Kasumi-1 (cell line): Measurements from ENCODE around the gene ZNF469.

Source experiments
- DNase-seq, 2 experiments: peaks; one replicate each; lab custom pipeline; 2025; lab: John Stamatoyannopoulos, UW

Gene ZNF469

DNA sequence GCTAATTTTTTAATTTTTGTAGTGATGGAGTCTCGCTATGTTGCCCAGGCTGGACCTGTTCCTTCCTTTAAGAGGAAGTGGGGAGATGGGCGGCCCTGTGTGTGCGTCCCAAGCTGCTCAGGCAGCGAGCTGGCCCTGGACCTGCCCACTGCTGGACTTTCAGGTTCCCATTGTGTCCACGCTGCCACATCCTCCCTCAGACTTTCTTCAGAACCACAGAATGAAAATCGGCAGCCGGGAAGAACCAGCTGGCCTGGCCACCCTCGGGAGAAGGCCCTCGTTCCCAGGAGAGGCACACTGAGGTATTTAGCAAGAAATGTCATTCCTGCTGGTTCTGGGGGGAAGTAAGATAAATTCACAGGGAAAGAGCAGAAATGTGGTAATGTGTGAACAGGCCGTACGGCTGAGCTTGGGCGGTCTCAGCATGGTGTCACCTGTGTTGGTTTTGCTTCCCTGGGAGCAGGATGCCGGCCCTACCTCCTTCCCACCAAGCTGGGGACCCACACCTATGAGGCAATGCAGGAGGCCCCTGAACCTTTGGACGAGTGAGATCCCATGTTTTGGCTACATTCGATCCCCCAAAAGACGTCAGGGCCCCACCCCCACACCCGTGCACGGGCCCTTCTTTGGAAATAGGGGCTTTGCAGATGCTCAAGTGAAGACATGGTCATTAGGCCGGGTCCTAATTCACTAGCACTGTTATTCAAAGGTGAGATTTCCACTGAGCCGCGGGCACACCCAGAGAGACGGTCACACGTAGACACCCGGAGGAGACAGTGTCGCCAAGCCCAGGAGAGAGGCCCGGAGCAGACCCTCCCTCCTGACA is 35.9 kb upstream of the ZNF469 start:
- DNase-seq = no peak

DNA sequence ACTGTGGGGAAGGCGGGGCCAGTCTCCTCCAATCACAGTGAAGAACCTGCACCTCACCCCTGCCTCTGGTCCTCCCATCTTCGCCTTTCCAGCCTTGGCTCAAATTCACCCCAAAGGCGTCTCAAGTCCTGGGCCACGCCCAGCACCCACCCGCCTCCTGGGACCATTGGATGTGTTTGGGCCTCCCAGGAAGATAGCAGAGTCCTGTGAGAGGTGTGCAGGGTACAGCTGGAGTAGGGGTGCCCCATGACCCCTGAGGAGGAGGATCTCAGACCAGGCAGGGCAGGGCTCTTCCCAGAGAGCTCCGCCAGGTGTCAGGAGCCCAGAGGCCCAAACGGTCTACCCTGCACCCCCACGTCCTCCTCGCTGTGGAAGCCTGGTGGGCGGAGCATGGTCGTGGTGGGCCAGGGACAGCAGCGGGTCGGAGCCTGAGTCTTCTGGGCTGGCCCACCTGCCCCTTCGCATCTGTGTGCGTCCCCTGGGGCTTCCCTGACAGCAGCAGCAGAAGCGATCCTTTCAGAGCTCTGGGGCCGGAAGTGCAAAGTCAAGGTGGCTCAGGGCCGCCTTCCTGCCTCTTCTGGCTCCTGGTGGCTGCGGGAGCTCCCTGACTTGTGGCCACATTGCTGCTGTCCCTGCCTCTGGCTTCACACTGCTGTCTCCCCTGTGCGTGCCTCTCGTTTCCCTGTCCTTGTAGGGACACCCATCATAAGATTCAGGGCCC is 34.9 kb upstream of the ZNF469 start:
- peak; percentile 26 to 34 for DNase-seq

DNA sequence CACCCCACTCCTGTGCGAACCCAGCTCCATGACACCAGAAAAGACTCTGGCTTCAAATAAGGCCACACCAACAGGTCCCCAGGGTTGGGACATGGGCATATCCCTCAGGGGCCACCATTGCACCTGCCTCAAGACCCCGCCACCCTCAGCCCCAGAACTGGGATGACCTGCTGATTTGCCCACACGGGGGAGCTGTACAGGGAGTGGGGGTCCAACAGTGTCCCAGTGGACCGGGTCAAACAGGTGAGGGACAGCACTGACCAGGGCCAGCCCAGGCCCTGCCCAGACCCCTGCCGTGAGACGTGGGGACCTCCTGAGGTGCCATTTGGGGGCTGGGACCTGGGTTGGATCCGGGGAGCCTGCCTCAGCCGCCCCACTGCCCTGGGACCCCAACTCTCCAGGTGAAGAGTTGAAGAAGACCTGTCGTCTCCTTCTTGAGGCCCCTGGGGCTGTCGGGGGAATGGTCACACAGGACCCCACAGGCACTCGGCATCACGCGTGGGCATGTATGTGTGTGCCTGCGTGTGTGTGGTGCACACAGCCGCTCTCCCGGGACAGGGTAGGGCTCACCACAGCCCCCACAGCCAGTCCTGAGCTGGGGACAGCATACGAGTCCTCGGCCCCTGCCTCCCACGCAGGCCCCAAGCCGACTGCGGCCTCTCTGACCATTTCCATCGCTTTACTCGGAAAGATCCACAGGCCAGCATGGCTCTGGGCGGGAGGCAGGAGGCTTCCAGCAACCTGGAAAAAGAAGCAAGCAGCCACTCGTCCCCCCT is 34.2 kb upstream of the ZNF469 start:
- no peak for DNase-seq

DNA sequence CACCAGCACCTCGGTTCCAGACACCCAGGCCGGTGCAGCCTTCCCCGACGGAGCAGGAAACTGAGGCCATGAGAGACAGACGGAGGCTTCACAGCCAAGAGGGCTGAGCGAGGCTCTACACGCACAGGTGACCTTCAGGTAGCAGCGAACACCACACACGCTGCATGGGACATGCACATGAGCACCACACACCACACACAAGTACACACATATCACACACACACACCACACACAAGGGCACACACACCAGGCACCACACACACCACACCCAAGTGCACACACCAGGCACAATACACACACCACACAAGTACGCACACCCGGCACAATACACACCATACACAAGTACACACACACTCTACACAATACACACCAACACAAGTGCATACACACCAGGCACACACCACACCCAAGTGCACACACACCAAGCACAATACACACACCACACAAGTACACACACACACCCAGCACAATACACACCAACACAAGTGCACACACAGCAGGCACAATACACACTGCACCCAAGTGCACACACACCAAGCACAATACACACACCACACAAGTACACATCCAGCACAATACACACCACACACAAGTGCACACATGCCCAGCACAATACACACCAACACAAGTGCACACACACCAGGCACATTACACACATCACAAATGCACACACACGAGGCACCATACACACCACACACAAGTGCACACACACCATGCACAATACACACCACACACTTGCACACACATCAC is 33.4 kb upstream of the ZNF469 start:
- no peak for DNase-seq

DNA sequence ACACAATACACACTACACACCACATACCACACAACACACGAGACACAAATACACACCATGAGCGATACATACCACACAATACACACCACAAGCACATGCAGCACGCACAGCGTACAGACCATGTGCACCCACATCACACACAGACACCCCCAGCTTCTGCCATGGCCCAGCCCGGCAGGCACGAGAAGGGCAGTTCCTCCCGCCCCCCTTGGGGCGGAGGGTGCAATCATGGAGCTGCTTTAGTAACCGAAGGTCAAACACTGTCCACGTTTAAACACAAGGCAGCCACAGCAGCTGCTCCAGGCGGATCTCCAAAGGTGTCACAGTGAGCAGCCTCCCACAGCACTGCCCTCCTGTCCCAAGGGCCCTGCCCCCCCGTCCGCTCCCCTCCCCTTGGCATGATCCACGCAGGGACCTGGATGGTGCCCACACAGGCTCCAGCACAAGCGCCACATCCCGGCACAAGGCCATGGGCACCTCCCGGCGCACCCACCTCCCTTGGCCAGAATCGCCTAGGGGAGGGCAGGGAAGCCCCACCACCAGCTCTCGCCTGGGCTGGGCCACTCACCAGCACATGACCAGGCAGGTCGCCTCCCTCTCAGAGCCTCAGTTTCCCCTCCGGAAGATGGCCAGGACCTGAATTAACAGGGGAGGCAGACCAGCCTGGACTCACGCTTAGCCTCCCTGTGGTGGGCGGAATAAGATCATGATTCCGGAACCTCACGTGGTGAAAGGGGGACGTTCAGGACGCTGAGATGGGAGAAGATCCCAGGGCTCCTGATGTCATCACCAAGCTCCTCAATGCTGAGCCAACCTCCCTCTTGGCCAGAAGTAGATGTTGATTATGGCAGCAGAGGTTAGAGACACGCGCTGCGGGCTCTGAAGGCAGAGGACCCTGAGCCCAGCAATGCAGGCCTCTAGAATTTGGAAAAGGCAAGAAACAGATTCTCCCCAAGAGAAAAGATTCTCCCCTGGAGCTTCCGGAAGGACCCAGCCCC is 32.6 kb upstream of the ZNF469 start:
- no peak for DNase-seq

DNA sequence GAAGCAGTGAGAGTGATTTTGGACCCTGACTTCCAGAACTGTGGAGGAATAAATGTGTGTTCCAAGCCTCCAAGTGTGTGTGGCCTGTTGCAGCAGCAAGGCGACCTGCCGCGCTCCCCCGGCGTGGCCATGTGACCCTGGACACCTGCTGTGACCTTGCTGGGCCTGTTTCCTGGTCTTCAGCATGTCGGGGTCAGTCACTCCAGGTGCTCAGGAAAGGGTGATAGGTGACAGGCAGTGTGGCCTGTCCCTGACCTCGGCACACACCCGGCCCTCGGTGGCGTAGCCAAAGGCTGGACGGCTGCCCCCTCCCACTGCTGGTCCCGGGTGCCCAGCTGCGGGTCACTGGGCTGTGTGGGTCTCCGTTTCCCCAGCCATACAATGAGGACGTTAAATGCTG is 31.8 kb upstream of the ZNF469 start:
- no peak for DNase-seq

DNA sequence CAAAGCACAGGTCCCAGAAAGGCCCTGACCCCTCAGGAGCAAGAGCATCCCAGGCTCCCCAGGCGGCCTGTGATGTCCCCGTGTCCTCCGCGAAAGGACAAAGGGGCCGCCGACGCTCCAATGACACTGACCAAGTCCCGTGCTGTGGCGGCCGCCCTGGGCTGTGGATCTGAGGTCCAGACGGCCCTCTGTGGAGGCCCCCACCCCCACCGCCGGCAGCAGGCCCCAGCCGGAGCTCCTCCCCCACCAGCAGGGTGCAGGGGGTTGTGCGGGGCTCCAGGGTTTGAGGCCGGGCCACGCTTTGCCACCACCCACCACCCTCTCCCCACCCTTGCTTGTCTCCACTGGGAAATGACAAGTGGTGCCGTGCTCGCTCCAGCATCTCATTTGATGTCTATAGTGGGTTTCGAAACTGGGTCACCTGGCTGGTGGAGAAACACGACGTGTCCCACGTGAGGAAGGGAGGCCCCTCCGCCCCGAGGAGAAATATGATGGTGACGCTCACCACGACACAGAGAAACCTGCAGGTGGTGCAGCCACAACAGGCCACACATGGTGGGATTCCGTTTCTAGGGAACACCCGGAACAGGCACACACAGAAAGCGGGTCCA is 31.2 kb upstream of the ZNF469 start:
- no peak for DNase-seq

DNA sequence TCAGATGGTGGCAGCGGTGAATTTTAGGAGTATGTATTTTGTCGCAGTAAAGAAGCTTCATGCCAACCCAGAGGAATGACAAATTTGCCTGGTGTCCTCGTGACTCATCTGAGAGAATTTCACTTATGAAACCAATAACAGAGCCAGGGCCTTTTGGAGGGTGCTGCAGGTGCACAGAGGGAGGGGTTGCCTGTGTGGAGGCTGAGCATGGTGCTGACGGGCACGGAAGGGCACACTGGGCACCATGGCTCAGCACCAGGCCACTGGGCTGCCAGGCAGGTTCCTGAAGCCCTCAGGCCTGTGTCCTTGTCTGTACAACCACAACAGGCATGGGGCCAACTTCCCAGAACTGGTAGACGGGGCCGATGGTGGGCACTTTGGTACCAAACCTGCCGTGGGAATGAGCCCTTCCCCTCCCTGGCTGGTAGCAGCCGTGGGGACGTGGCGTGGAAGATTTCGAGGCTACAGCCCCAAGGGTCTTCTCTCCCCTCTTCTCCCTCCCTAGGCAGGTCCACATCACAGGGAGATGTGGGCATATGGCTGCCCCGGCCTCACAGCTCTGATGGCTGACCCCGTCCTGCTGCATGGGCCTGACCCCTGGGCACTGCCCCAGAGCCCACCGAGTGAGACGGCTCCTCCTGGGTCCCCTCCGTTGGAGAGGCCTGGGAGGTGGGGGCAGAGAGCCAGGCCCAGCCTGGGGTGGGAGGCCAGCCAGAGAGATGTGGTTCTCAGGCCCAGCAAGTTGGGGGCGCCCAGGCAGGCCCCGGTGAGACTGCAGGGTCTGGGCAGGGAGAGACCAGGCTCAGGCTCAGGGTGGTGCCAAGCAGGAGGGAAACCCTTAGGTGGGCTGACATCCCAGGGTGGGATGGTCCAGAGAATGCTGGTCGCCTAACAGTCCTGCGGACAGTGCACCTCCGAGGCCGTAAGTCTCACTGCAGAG is 30.2 kb upstream of the ZNF469 start:
- DNase-seq = no peak

DNA sequence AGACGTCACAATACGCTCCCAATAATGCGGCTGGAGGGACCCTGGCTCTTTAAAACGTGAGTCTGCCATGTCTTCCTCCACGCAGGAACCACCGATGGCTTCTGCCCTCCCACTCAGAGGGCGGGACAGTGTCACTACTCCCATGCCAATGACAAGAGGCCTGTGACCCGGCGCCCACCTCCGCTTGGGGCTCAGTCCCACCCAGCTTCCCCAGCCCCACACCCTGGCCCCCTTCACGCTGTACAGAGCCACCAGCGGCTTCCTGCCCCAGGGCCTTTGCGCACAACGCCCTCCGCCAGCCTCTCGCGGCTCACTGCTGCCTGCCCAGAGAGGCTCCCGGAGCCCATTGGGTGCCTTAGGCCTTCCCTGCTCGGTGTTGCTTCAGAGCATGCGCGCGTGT is 29.5 kb upstream of the ZNF469 start:
- no peak for DNase-seq

DNA sequence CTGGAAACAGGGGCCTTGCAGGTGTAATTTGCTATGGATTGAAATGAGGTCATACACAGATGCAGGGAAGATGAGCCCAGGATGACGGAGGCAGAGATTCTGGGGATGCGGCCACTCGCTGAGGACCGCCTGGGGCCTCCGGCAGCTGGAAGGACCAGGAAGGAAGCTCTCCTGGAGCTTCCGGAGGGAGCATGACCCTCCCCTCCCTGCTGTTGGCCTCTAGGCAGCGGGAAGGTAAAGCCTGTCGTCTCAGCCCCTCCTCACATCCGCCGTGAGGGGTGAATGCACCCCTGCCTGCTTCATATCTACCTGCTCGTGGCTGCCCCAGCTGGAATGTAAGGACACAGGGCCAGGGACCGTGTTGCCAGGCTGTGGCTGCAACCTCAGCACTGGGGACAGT is 29.1 kb upstream of the ZNF469 start:
- DNase-seq = no peak

DNA sequence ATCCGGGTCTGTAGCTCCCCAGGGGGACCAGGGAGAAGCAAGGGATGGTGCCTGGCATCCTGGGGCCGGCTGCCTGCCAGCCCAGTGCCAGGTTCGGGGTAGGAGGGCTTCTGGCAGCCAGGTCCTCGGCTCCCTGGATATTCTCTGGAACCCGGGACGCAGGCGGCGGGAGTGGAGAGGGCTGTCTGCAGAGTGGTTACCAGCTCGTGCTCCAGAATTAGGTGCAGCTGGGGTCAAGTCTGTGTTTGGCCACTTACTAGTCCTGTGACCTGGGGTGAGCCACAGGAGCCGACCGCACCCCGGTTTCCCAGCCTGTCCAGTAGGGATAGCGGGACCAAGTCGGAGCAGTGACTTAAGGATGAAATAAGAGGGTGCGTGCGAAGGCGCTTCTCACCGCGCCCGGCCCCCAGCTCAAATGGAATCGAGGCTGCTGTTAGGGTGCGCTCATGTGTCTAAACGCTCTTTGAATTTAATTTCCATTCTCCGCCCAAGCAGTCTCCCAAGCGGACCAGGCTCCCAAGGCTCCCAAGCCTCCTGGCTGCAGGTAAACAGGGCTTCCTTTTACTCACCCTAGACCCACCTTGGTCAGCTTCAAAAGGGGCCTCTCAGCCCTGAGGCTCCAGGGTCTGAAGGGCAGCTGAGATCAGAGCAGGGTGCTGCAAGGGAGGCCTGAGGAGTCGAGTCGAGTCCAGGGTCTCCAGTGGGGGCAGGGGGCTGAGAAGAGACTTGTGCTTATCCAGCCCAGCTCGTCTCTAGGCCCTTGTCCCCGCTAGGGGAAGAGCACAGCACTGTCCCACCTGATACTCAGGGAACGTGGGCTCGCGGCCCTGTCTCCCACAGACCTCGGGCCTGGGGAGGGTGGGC is 28.3 kb upstream of the ZNF469 start:
- no peak for DNase-seq

DNA sequence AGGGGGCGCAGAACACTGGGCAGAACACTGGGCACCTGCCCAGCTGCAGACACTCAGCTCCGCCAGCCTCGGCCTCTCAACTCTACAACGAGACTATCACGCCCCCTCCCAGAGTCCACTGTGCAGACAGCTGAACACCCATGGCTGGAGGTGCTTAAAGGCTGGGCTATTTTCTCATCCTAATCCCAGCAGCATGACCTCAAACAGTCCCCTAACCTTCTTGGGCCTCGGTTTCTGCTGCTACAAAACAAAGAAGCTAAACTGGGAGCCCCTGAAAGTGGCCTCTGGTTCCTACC is 27.7 kb upstream of the ZNF469 start:
- no peak for DNase-seq

DNA sequence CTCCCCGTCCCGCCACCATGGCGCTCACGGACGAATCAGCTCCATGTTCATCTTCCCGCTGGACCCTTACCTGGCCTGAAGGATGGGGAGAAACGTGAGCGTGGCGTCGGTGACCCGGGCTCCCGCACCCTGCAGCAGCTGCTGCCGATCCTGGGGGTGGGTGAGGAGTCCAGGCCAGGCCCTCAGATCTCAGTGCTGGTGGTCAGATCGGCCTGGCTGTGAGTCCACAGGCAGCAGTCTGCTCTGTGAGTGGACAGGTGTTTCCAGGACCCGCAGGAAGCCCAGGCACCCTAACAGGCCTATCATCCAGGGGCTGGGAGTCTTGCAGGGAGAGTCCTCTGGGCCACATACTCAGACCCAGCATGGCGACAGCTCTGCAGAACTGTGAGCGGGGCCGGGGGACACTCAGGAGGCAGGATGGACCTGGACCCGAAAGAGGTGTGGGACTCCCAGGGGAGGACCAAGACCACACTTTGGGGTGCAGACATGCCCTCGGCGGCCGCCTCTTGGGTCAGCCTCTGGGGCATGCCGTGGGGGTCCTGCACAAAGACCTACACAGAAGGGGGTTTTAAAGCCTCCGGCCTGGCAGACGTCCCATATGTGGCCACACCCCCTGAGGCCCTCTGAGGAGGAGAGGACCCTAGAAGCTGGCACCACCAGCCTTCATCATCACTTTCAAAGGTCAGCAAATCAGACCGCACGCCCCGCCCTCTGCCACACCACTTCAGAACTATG is 27.2 kb upstream of the ZNF469 start:
- no peak for DNase-seq

DNA sequence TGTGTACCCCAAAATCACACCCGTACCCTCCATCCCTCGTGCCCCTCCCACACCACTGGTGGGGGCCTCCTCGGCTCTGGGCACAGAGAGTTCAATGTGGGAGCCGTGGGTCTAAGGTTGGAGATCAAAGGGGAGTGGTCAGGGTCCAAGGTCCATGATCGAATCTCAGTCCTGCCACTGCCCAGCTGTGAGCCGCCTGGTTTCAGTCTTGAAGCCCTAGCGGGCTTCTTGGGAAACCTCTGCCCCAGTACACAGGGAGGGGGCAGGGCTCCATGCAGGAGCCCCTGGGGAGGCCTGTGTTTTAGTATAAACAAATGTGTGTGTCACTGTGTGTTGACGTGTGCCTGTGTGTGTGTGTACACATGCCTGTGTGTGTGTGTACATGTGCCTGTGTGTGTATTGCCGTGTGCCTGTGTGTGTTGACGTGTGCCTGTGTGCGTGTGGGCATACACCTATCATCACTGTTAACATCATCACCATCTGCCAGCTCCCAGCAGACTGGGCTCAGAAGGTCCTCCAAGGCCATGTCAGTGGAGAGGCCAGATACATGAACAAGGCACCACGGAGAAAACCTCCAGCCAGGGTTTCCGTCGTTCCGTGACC is 26.5 kb upstream of the ZNF469 start:
- no peak for DNase-seq

DNA sequence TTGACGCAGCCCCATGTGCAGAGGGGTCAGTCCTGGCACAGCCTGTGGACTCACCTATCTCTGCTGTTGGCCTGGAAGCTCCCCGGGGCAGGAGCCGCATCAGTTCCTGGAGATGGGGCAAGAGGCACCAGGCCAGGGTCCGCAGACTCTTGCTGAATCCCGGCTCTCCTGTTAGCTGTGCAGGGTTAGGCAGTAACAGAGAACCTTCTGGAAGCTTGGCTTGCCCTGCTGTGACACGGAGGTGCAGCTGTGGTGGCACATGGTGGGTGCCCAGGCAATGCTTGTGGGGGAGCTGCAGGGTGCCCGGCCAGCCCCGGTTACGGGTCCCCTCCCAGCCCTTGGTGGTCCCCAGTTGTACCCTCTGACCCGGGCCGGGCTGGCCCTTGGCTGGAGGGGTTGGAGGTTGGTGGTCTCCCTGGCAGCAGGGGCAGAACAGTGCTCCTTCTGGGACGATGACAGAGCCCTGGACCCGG is 26.0 kb upstream of the ZNF469 start:
- no peak for DNase-seq

DNA sequence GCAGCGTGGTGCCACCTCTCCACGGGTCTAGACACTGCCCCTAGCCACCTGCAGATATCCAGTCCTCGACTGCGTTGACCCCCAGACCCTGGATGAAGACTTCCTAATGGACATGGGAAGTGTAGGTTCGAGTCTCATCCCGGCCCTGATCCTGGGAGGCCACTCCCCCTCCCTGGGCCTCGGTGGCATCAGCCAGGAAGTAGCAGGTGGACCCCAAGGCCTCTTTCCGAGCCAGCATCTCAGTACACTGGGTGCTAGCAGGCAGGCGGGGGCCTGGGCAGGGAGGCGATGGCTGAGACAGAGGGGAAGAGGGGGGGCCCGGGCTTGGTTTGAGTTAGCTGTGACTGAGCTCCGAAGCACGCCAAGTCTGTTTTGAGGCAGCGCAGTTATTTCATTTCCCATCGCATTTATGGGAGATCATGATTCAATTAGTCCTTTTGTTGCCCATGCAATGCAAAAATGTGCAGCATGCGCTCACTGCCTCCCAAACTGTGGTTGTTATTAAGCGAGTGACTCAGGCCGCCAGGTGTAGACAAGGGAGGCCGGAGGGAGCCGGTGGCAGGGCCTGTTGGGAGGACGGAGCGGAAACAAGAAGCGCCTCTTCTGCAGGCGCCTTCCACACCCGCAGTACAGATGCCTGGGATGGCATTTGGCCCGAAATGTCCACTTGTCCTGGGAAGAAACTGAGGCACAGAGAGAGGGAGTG is 25.3 kb upstream of the ZNF469 start:
- DNase-seq = no peak

DNA sequence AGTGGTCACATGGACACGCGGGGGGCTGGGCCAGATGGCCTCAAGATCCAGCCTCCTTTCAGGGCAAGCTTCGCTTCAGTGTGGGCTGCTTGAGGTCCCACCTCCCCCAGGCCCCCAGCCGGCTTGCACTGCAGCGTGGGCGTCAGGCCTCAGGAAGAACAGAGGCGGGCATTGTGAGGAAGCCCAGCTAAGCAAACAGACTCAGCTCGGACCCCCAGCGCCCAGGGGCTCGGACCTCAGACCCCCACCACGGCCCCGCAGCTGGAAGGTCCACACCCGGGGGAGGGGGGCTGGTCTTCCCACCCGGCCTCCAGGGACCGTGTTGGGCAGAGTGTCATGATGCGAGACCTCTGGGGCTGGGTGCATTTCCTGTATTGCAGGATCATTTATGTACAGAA is 24.7 kb upstream of the ZNF469 start:
- DNase-seq = no peak
